ENCODE results near the gene TSG101. TPM values are rescaled to one million over a fixed set of nuclear protein-coding genes. Genes with fewer than 3 reads are reported as not detected.

The TSG101 gene
- polyA plus RNA-seq, 1 donor (not counting 4 experiments of a cell fraction or from before 2014, with no cell fraction given) = 113 TPM

DNA sequence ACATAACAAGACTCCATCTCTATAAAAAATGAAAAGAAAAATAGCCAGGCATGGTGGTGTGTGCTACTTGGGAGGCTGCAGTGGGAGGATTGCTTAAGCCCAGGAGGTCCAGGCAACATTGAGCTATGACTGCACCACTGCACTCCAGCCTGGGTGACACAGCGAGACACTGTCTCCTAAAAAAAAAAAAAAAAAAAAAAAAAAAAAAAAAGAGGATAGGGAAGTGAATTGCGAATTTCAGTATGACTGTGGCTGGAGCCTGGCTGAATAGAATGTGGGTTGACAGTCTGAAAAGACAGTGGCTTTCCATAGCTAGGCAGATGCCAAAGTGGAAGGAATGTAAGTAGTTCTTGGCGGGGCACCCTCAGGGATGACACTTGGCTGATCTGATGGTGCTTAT is 77.5 kb downstream of the TSG101 start:
- no peak for TF ChIP-seq CTCF (optimal IDR thresholded peaks at IDR 0.05 in 1 of 3, IDR thresholded peaks at IDR 0.05 in 1 of 3, conservative IDR thresholded peaks at IDR 0.05 in 1 of 3; ENCODE audit: extremely low read depth in 1 of 3, insufficient read depth in 2 of 3, low read length in 3 of 3)
- TF ChIP-seq EZH2 (IDR thresholded peaks at IDR 0.05; ENCODE audit: low read length) = no peak
- no peak overlapping the region for H3K4me3 ChIP-seq (ENCODE audit: control insufficient read depth in 2 of 3, extremely low read depth in 1 of 3, insufficient read depth in 2 of 3, low read depth in 1 of 3, low read length in 3 of 3)
- H2AFZ ChIP-seq (ENCODE audit: control insufficient read depth, low read length) = no peak overlapping the region
- H4K20me1 ChIP-seq (ENCODE audit: control insufficient read depth, extremely low read depth, insufficient read depth, low read length) = no peaks in the 10 kb centered on the region
- no peaks in the 10 kb centered on the region for H3K4me1 ChIP-seq (ENCODE audit: control insufficient read depth, extremely low read depth, insufficient read depth, low read length)
- no peaks in the 10 kb centered on the region for H3K27me3 ChIP-seq (ENCODE audit: control insufficient read depth, extremely low read depth, insufficient read depth, low read length)
- H3K4me2 ChIP-seq (ENCODE audit: control insufficient read depth, extremely low read depth, insufficient read depth, low read depth, low read length) = no peak overlapping the region
- no peaks in the 10 kb centered on the region for H3K36me3 ChIP-seq (ENCODE audit: control insufficient read depth in 2 of 2, extremely low read depth in 1 of 2, insufficient read depth in 2 of 2, low read length in 2 of 2)
- DNase-seq (ENCODE audit: low read depth, low spot score) (no peak), FAIRE-seq (no peak)
- no peak overlapping the region for H3K27ac ChIP-seq (ENCODE audit: control insufficient read depth, insufficient read depth, low read length)
- H3K9me3 ChIP-seq (ENCODE audit: control insufficient read depth, low read depth, low read length) = no peaks in the 10 kb centered on the region
- H3K79me2 ChIP-seq (ENCODE audit: control insufficient read depth, insufficient read depth, low read length) = no peaks in the 10 kb centered on the region
- H3K9me1 ChIP-seq (ENCODE audit: control insufficient read depth, extremely low read depth, insufficient read depth, low read length) = no peaks in the 10 kb centered on the region
- dilution Hi-C loops (cut with MboI; ENCODE audit: extremely low pct_ligation_motif_present, low sequenced_read_pairs) = no loop called here
- H3K9ac ChIP-seq (ENCODE audit: control insufficient read depth, extremely low read depth, insufficient read depth, low read length) = no peak overlapping the region

DNA sequence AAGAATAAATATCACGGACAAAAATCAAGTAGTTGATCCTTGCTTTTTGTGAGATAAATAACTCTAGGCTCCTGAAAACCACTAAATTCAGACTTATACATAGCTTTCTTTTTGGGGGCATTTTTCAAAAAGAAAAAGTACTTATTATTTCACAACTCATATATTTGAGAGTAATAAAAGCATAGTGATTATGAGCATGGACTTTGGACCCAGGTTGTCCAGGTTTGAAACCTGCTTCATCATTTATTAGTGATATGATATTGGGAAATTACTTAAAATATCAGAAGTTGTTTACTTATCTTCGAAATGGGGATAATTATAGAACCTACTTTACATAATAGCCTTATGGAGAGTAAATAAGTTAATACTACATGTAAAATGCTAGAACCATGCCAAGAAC is 88.1 kb downstream of the TSG101 start:
- no peak overlapping the region for H2AFZ ChIP-seq (ENCODE audit: control insufficient read depth, low read length)
- no peaks in the 10 kb centered on the region for H3K79me2 ChIP-seq (ENCODE audit: control insufficient read depth, insufficient read depth, low read length)
- no peak overlapping the region for H3K4me2 ChIP-seq (ENCODE audit: control insufficient read depth, extremely low read depth, insufficient read depth, low read depth, low read length)
- dilution Hi-C loops (cut with MboI; ENCODE audit: extremely low pct_ligation_motif_present, low sequenced_read_pairs) = no loop called here
- no peaks in the 10 kb centered on the region for H3K27me3 ChIP-seq (ENCODE audit: control insufficient read depth, extremely low read depth, insufficient read depth, low read length)
- no peaks in the 10 kb centered on the region for H3K4me1 ChIP-seq (ENCODE audit: control insufficient read depth, extremely low read depth, insufficient read depth, low read length)
- H4K20me1 ChIP-seq (ENCODE audit: control insufficient read depth, extremely low read depth, insufficient read depth, low read length) = no peaks in the 10 kb centered on the region
- no peaks in the 10 kb centered on the region for H3K36me3 ChIP-seq (ENCODE audit: control insufficient read depth in 2 of 2, extremely low read depth in 1 of 2, insufficient read depth in 2 of 2, low read length in 2 of 2)
- H3K27ac ChIP-seq (ENCODE audit: control insufficient read depth, insufficient read depth, low read length) = no peak overlapping the region
- H3K9me1 ChIP-seq (ENCODE audit: control insufficient read depth, extremely low read depth, insufficient read depth, low read length) = no peaks in the 10 kb centered on the region
- H3K4me3 ChIP-seq (ENCODE audit: control insufficient read depth in 2 of 3, extremely low read depth in 1 of 3, insufficient read depth in 2 of 3, low read depth in 1 of 3, low read length in 3 of 3) = no peak overlapping the region
- H3K9me3 ChIP-seq (ENCODE audit: control insufficient read depth, low read depth, low read length) = no peaks in the 10 kb centered on the region
- no peak for TF ChIP-seq CTCF (optimal IDR thresholded peaks at IDR 0.05 in 1 of 3, IDR thresholded peaks at IDR 0.05 in 1 of 3, conservative IDR thresholded peaks at IDR 0.05 in 1 of 3; ENCODE audit: extremely low read depth in 1 of 3, insufficient read depth in 2 of 3, low read length in 3 of 3)
- no peak for TF ChIP-seq EZH2 (IDR thresholded peaks at IDR 0.05; ENCODE audit: low read length)
- H3K9ac ChIP-seq (ENCODE audit: control insufficient read depth, extremely low read depth, insufficient read depth, low read length) = no peak overlapping the region
- FAIRE-seq = no peak
- DNase-seq (ENCODE audit: low read depth, low spot score) = no peak

Other genes starting within 250 kb of the TSG101 start
- gene HPS5, start 204.8 kb downstream of the TSG101 start, polyA plus RNA-seq = 15.0 to 23.2 TPM (median 20.9 TPM) in 3 replicates
- gene GTF2H1, start 204.4 kb downstream of the TSG101 start, polyA plus RNA-seq = 30.2 to 43.1 TPM (median 42.1 TPM) in 3 replicates
- 1,969 to 3,668 TPM (median 2,339 TPM) in 3 replicates for gene LDHA, start 132.4 kb downstream of the TSG101 start, polyA plus RNA-seq
- gene LDHC, start 114.6 kb downstream of the TSG101 start, polyA plus RNA-seq = 0.10 TPM in 1 of 3 replicates, not detected in the others
- not detected in 3 replicates for gene LDHAL6A, start 71.1 kb downstream of the TSG101 start, polyA plus RNA-seq
- 25.8 to 34.2 TPM (median 27.9 TPM) in 3 replicates for gene UEVLD, start 61.8 kb upstream of the TSG101 start, polyA plus RNA-seq
- gene MISFA, start 72.8 kb upstream of the TSG101 start, polyA plus RNA-seq = 0.63 to 1.7 TPM (median 0.70 TPM) in 3 replicates
- gene SPTY2D1, start 107.4 kb upstream of the TSG101 start, polyA plus RNA-seq = 14.3 to 17.9 TPM (median 15.6 TPM) in 3 replicates
- 2.5 to 10.5 TPM (median 2.5 TPM) in 3 replicates for gene TMEM86A, start 171.8 kb upstream of the TSG101 start, polyA plus RNA-seq
- gene IGSF22, start 199.2 kb upstream of the TSG101 start, polyA plus RNA-seq = 0.01 to 0.05 TPM (median 0.03 TPM) in 3 replicates

Measured in keratinocyte (primary cell).